CD14-positive monocyte (primary cell): ENCODE measurements around the gene SLC38A8. TPM values are rescaled to one million over a fixed set of nuclear protein-coding genes. Genes with fewer than 3 reads are reported as not detected.
A peak's percentile ranks its signal among the peaks of the same experiment; 100 is the strongest.

Source experiments
- DNase-seq, 3 donors: peaks; one replicate each; pipeline ENCODE4 v3.0.0-alpha.2; 2011 to 2022
- H2AFZ ChIP-seq: 2 replicates; pipeline ENCODE4 v1.6.0; 2012; ENCODE audit warnings: mild to moderate bottlenecking, low read depth, low read length, inconsistent platforms; ENCODE audit not compliant: insufficient read depth, poor library complexity, severe bottlenecking
- H3K27ac ChIP-seq, 2 donors: 1 replicate in 1 of 2; 2 replicates in 1 of 2; pipeline ENCODE4 v1.5.1; 2012 to 2013; ENCODE audit warnings: low read length in 2 of 2, control low read depth in 1 of 2, inconsistent platforms in 1 of 2, low read depth in 1 of 2, mild to moderate bottlenecking in 1 of 2
- H3K27me3 ChIP-seq, 2 donors: one replicate each; pipeline versions ENCODE4 v1.6.0 to v1.6.1; 2011 to 2013; ENCODE audit warnings: low read length in 2 of 2; ENCODE audit not compliant: control insufficient read depth in 2 of 2, insufficient read depth in 2 of 2
- H3K36me3 ChIP-seq, 2 donors: replicated peaks in 1 of 2; 1 replicate in 1 of 2; 2 replicates in 1 of 2; pipeline versions ENCODE4 v1.5.1 to v1.6.1; 2012 to 2013; ENCODE audit warnings: low read length in 2 of 2, control low read depth in 1 of 2, inconsistent platforms in 1 of 2, mild to moderate bottlenecking in 1 of 2; ENCODE audit not compliant: insufficient read depth in 2 of 2, control insufficient read depth in 1 of 2
- H3K4me1 ChIP-seq, 2 donors: 1 replicate in 1 of 2; 2 replicates in 1 of 2; pipeline versions ENCODE4 v1.5.1 to v1.6.1; 2012 to 2013; ENCODE audit warnings: low read length in 2 of 2, control low read depth in 1 of 2, inconsistent platforms in 1 of 2, mild to moderate bottlenecking in 1 of 2, moderate library complexity in 1 of 2; ENCODE audit not compliant: insufficient read depth in 2 of 2, control insufficient read depth in 1 of 2
- H3K4me2 ChIP-seq: replicated peaks from 2 replicates; pipeline ENCODE3; 2012; ENCODE audit warnings: low read length, moderate library complexity, mild to moderate bottlenecking; ENCODE audit not compliant: poor library complexity, severe bottlenecking; ENCODE audit errors: extremely low read depth
- H3K4me3 ChIP-seq, 3 experiments: fragments of 200-600 bp in 1 of 3; sonication (generic) in 1 of 3; replicated peaks in 1 of 3; 1 replicate in 2 of 3; 2 replicates in 1 of 3; pipeline ENCODE4 v1.5.1; 2011 to 2013; ENCODE audit warnings: low read length in 3 of 3, mild to moderate bottlenecking in 3 of 3, control low read depth in 2 of 3, low read depth in 2 of 3, inconsistent platforms in 1 of 3, moderate library complexity in 1 of 3
- H3K79me2 ChIP-seq: 2 replicates; pipeline ENCODE4 v1.6.0; 2012; ENCODE audit warnings: mild to moderate bottlenecking, control low read depth, inconsistent platforms, low read length, moderate library complexity; ENCODE audit not compliant: insufficient read depth
- H3K9ac ChIP-seq: 2 replicates; pipeline ENCODE4 v1.6.0; 2017; ENCODE audit warnings: low read length, mild to moderate bottlenecking; ENCODE audit not compliant: insufficient read depth, poor library complexity, severe bottlenecking
- H3K9me3 ChIP-seq, 2 donors: replicated peaks in 1 of 2; 1 replicate in 1 of 2; 2 replicates in 1 of 2; pipeline versions ENCODE4 v1.5.1 to v1.6.1; 2012 to 2013; ENCODE audit warnings: low read length in 2 of 2, control low read depth in 1 of 2; ENCODE audit not compliant: control insufficient read depth in 1 of 2, insufficient read depth in 1 of 2
- H4K20me1 ChIP-seq: 2 replicates; pipeline ENCODE4 v1.6.0; 2012; ENCODE audit warnings: mild to moderate bottlenecking, low read length, control low read depth, moderate library complexity; ENCODE audit not compliant: insufficient read depth
- H3K27ac Mint-ChIP-seq, 7 donors: one replicate each; pipeline ENCODE4 v1.8.0; 2020; ENCODE audit warnings: mild to moderate bottlenecking in 7 of 7, mixed read lengths in 7 of 7, moderate library complexity in 6 of 7, inconsistent platforms in 2 of 7
- H3K27me3 Mint-ChIP-seq, 3 donors: one replicate each; pipeline ENCODE4 v1.8.0; 2021 to 2022; ENCODE audit warnings: low read depth in 3 of 3, mild to moderate bottlenecking in 3 of 3, mixed read lengths in 3 of 3, moderate library complexity in 3 of 3, inconsistent platforms in 1 of 3
- H3K36me3 Mint-ChIP-seq, 2 donors: one replicate each; pipeline ENCODE4 v1.8.0; 2020; ENCODE audit warnings: mixed read lengths in 2 of 2, inconsistent platforms in 1 of 2, mild to moderate bottlenecking in 1 of 2
- H3K4me1 Mint-ChIP-seq: one replicate; pipeline ENCODE4 v1.8.0; 2020; ENCODE audit warnings: mild to moderate bottlenecking, mixed read lengths
- H3K4me3 Mint-ChIP-seq, 2 donors: one replicate each; pipeline ENCODE4 v1.8.0; 2020; ENCODE audit warnings: mild to moderate bottlenecking in 2 of 2, mixed read lengths in 2 of 2, moderate library complexity in 1 of 2
- H3K9me3 Mint-ChIP-seq, 7 donors: one replicate each; pipeline ENCODE4 v1.8.0; 2020 to 2022; ENCODE audit warnings: mixed read lengths in 7 of 7, mild to moderate bottlenecking in 6 of 7, moderate library complexity in 6 of 7, inconsistent platforms in 2 of 7
- CTCF ChIP-seq: fragments of 200-600 bp; IDR thresholded peaks from one replicate; pipeline ENCODE4 v1.8.0; 2022; ENCODE audit warnings: antibody characterized with exemption, mild to moderate bottlenecking
- WGBS: methylation state at CpG from one replicate; pipeline ENCODE4 v1.1.5; 2013; ENCODE audit warnings: missing lambda C conversion rate; ENCODE audit not compliant: insufficient coverage; 5-methylcytosine and 5-hydroxymethylcytosine counted together
- intact Hi-C, 2 donors: fragments of 100-400 bp; cut with micrococcal nuclease; formaldehyde crosslinking; loops; one replicate each; pipeline versions ENCODE4 v1.15.0 to v1.15.1; 2023
- polyA plus RNA-seq, 3 donors: library from polyadenylated mRNA; depleted of rRNA in 1 of 3; unstranded in 2 of 3; stranded (reverse) in 1 of 3; fragments of 300-500 nt in 2 of 3; fragments of >200 nt in 1 of 3; fragmentation: Illumina TruSeq in 2 of 3; gene quantifications; 1 replicate in 2 of 3; 2 replicates in 1 of 3; pipeline ENCODE4 v1.2.3, GENCODE V29; 2012 to 2021

SLC38A8 gene
- polyA plus RNA-seq, 3 donors, result not detected

DNA sequence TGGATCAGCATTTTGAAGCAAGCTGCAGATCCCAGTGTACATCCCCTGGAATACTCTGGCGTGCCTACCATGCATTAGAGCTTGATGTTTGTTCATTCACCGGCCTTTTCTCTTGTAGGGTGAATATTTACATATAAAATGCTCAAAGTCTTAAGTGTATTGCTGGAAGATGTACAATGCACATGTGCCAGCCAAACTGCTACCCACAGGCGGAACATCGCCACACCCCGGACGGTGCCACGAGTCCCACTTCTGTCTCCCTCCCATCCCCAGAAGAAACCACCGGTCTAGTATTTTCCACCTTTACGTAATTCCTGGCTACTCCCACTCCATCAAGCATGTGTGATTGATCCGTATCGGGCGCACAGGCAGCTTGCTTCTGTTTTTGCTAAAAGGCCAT is 4.1 kb downstream of the SLC38A8 start:
- no peak overlapping the region for H3K4me2 ChIP-seq
- H3K4me3 Mint-ChIP-seq, result peak overlapping the region in 1 of 2 donors; percentile 49
- H3K79me2 ChIP-seq, result no peaks in the 10 kb centered on the region
- H3K9me3 Mint-ChIP-seq, result peaks cover 5 to 24% (median 16%) of the 10 kb centered on the region in 7 donors
- no peaks in the 10 kb centered on the region for H3K36me3 ChIP-seq
- intact Hi-C loops, result no loop called here
- no peak overlapping the region for H3K27ac ChIP-seq
- no peaks in the 10 kb centered on the region for H3K4me1 ChIP-seq
- H3K4me3 ChIP-seq, result no peak overlapping the region
- H3K27me3 Mint-ChIP-seq, result peaks cover 51 to 78% (median 67%) of the 10 kb centered on the region in 3 donors
- no peaks in the 10 kb centered on the region for H4K20me1 ChIP-seq
- H3K4me1 Mint-ChIP-seq, result no peaks in the 10 kb centered on the region
- H2AFZ ChIP-seq, result no peak overlapping the region
- WGBS, result 92% methylated on average over 10 of the region's 12 CpGs
- DNase-seq, result no peak
- peaks cover 0 to 39% of the 10 kb centered on the region in 2 donors for H3K27me3 ChIP-seq
- H3K27ac Mint-ChIP-seq, result no peak overlapping the region
- no peak overlapping the region for H3K9ac ChIP-seq
- peaks cover 0 to 2% of the 10 kb centered on the region in 2 donors for H3K36me3 Mint-ChIP-seq
- no peak for TF ChIP-seq CTCF
- peaks cover 7 to 12% of the 10 kb centered on the region in 2 donors for H3K9me3 ChIP-seq

GRCh38 chr16:84036982-84037425 is 5.6 kb downstream of the SLC38A8 start:
- DNase-seq, result no peak
- Histone ChIP-seq H3K27ac (no peak overlapping the region), H3K4me3 (no peak overlapping the region), H3K9ac (no peak overlapping the region), H3K36me3 (no peaks in the 10 kb centered on the region), H3K9me3 (peaks cover 7 to 12% of the 10 kb centered on the region in 2 donors), H3K27me3 (peaks cover 0 to 35% of the 10 kb centered on the region in 2 donors), H3K79me2 (no peaks in the 10 kb centered on the region), H4K20me1 (no peaks in the 10 kb centered on the region), H3K4me2 (no peak overlapping the region), H2AFZ (no peak overlapping the region), H3K4me1 (no peaks in the 10 kb centered on the region)
- Mint-ChIP-seq H3K36me3 (peaks cover 0 to 2% of the 10 kb centered on the region in 2 donors), H3K4me3 (no peak overlapping the region), H3K27ac (no peak overlapping the region), H3K4me1 (no peaks in the 10 kb centered on the region), H3K9me3 (peaks cover 5 to 24% (median 16%) of the 10 kb centered on the region in 7 donors), H3K27me3 (peaks cover 54 to 77% (median 68%) of the 10 kb centered on the region in 3 donors)
- TF ChIP-seq CTCF, result no peak
- 87% methylated on average over 8 of the region's 8 CpGs for WGBS
- intact Hi-C loops, result no loop called here
